ENCODE results near the gene PCNX1.

DNA sequence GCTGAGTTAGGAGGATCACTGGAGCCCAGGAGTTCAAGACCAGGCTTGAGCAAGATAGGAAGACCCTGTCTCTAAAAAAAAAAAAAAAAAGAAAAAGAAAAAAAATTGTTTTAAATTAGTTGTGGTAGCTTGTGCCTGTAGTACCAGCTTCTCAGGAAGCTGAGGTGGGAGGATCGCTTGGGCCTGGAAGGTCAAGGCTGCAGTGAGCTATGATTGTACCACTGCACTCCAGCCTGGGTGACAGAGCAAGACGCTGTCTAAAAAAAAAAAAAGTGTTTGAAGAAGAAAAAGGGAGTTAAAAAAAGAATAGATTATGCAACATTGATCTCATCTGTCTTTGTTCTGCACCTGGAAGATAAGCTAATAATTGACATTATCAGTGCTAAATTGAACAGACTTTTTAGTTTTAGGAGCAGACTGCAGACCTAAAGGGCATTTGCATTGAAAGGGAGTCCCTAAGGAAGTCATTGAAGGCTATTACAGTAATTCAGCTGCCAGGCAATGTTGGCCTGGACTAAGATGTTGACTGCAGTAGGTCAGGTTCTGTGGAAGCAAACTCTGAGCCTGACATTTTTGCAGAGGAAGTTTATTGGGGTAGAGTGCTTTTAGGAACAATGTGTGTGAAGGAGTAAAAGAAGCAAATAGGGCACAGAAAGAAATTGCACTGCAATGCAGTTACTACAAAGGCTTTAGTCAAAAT, 215.8 kb downstream of the PCNX1 start:
- TF ChIP-seq, protein P1, sequence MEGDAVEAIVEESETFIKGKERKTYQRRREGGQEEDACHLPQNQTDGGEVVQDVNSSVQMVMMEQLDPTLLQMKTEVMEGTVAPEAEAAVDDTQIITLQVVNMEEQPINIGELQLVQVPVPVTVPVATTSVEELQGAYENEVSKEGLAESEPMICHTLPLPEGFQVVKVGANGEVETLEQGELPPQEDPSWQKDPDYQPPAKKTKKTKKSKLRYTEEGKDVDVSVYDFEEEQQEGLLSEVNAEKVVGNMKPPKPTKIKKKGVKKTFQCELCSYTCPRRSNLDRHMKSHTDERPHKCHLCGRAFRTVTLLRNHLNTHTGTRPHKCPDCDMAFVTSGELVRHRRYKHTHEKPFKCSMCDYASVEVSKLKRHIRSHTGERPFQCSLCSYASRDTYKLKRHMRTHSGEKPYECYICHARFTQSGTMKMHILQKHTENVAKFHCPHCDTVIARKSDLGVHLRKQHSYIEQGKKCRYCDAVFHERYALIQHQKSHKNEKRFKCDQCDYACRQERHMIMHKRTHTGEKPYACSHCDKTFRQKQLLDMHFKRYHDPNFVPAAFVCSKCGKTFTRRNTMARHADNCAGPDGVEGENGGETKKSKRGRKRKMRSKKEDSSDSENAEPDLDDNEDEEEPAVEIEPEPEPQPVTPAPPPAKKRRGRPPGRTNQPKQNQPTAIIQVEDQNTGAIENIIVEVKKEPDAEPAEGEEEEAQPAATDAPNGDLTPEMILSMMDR (IDR thresholded peaks at IDR 0.05; ENCODE audit: insufficient read depth, low read length, poor library complexity, severe bottlenecking): no peak
- TF ChIP-seq EZH2phosphoT487 (conservative IDR thresholded peaks at IDR 0.05; ENCODE audit: low read length): no peak

All from SU-DHL-6 (cell line).